ENCODE results near the gene CORO1C.

The CORO1C gene

DNA sequence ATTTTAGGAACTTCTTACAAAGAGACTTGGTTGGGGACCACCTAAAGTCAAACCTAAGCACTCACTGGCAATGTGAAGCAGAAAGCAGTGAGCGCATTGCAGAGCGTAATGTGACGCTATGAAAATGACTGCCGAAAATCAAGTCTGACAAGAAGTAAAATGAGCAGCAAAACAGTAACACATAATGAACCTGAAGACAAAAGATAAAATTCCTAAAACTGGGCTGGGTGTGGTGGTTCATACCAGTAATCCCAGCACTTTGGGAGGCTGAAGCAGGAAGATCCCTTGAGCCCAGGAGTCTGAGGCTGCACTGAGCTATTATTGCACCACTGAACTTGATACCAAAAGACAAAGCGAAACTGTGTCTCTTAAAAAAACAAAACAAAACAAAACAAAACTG is 16.5 kb downstream of the CORO1C start:
- H3K4me3 ChIP-seq (replicated peaks; ENCODE audit: low read depth, low read length) = no peak overlapping the region
- no peak for DNase-seq (ENCODE audit: low read depth)
- TF ChIP-seq, protein P1, sequence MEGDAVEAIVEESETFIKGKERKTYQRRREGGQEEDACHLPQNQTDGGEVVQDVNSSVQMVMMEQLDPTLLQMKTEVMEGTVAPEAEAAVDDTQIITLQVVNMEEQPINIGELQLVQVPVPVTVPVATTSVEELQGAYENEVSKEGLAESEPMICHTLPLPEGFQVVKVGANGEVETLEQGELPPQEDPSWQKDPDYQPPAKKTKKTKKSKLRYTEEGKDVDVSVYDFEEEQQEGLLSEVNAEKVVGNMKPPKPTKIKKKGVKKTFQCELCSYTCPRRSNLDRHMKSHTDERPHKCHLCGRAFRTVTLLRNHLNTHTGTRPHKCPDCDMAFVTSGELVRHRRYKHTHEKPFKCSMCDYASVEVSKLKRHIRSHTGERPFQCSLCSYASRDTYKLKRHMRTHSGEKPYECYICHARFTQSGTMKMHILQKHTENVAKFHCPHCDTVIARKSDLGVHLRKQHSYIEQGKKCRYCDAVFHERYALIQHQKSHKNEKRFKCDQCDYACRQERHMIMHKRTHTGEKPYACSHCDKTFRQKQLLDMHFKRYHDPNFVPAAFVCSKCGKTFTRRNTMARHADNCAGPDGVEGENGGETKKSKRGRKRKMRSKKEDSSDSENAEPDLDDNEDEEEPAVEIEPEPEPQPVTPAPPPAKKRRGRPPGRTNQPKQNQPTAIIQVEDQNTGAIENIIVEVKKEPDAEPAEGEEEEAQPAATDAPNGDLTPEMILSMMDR (IDR thresholded peaks at IDR 0.05; ENCODE audit: low read length, missing control alignments) = no peak

DNA sequence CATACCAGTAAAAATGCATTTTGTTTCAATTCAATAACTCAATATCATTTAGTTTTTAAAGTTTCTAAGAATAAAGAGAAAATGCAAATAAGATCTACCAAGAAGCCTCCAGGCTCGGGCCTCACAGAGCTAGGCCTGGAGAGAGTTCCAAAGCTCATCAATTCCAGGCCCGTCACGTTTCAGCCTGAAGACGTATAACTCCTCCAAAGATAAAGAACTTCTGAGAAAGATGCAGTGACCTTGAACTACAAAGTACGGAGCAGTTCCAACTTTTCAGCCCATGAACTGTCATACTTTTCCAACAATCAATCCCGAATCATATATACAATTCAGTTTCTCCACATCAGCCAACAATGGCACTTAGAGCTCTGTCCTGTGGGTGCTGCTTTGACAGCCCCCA is 17.8 kb downstream of the CORO1C start:
- TF ChIP-seq, protein P1 (IDR thresholded peaks at IDR 0.05; ENCODE audit: low read length, missing control alignments) = no peak
- DNase-seq (ENCODE audit: low read depth) = no peak
- no peak overlapping the region for H3K4me3 ChIP-seq (replicated peaks; ENCODE audit: low read depth, low read length)

DNA sequence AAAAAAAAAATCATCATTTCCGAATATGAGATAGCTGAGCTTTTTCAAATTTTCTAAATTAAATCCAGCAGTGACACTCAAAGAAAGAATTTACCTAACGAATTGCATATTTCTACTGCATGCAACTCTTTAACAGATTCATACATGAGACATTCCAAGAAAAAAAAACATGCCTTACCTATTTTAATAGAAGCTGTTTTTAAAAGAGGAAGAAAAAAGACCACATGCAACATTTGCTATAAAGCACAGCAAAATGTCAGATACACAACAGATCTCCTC is 18.5 kb downstream of the CORO1C start:
- no peak for DNase-seq (ENCODE audit: low read depth)
- TF ChIP-seq, protein P1 (IDR thresholded peaks at IDR 0.05; ENCODE audit: low read length, missing control alignments) = no peak
- H3K4me3 ChIP-seq (replicated peaks; ENCODE audit: low read depth, low read length) = no peak overlapping the region

DNA sequence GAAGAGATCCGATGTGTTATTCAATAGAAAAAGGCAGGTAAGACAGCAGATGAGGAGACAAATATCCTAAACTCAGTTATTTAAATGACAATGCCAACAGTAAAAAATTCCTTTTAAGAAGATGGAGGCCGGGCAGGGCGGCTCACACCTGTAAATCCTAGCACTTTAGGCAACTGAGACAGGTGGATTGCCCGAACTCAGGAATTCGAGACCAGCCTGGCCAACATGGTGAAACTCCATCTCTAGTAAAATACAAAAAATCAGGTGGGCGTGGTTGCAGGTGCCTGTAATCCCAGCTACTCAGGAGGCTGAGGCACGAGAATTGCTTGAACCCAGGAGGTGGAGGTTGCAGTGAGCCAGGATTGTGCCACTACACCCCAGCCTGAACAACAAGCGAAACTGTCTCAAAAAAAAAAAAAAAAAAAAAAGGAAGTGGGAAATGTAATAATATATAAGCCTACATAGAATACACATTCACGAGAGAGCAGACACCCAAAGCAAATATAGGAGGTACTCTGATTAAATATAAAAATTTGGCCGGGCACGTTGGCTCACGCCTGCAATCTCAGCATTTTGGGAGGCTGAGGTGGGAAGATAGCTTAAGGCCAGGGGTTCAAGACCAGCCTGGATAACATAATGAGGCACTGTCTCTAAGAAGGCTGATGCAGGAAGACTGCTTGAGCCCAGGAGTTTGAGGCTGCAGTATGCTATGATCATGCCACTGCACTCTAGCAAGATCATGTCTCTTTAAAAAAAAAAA is 19.0 kb downstream of the CORO1C start:
- no peak for DNase-seq (ENCODE audit: low read depth)
- H3K4me3 ChIP-seq (replicated peaks; ENCODE audit: low read depth, low read length) = no peak overlapping the region
- TF ChIP-seq, protein P1 (IDR thresholded peaks at IDR 0.05; ENCODE audit: low read length, missing control alignments) = no peak

DNA sequence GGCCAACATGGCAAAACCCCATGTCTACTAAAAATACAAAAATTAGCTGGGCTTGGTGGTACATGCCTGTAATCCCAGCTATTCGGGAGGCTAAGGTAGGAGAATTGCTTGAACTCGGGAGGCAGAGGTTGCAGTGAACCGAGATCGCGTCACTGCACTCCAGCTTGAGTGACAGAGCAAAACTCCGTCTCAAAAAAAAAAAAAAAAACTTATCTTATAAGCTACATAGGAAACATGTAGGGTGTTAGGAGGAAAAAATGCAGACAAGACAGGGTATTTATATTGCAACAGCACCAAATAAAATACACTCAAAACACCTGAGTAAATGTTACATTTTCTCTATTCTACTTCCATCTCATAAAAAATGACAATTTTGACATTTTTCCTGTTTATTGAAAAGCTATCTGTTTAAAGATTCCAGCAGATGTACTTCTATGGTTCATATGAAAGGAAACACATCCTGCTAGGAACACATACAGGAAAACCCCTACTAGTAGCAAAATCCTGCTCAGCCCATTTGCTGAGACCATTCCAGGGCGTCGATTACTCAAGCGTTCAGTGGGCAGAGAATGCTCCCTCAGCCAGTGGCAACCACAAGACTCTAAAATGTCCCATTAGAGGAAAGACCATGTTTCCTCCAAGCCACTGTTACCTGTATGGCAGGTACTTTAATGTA is 19.7 kb downstream of the CORO1C start:
- TF ChIP-seq, protein P1 (IDR thresholded peaks at IDR 0.05; ENCODE audit: low read length, missing control alignments) = no peak
- DNase-seq (ENCODE audit: low read depth) = no peak
- no peak overlapping the region for H3K4me3 ChIP-seq (replicated peaks; ENCODE audit: low read depth, low read length)

DNA sequence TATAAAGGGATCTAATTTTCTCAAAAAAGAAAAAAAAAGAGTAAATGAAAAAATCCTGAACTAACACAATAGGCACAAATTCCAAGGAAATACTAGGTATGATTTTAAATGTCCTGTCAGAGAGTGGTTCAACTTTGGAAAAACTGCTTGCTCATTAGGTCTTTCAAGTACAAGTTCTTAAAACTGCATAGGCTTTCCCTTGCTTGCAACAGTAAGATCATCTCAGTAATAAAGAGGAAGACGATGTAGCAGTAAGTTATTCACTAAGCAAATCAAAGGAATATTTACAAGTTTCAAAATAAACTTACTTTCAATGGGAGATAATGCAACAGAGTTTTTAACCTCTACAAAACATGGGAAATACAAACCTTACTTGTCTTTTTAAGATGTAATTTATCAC is 21.6 kb downstream of the CORO1C start:
- TF ChIP-seq, protein P1 (IDR thresholded peaks at IDR 0.05; ENCODE audit: low read length, missing control alignments) = no peak
- no peak for DNase-seq (ENCODE audit: low read depth)
- no peak overlapping the region for H3K4me3 ChIP-seq (replicated peaks; ENCODE audit: low read depth, low read length)

DNA sequence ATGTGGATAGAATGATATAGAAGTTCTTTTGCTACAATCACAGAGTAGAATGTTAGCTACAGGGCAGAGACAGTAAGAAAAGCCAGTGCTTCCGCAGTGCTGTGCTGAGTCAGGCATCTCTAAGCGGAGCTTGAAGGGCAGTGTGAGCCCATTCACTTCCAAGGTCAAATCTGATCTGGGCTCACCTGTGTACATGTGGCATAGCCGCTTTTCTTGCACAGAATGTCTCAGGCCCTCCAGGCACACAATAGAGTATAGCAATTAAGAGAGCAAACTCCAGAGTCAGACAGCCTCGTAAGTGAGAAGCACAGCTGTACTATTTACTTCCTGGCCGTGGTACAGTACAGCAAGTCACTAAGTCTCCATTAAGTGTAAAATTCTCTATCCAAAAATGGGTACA is 26.8 kb downstream of the CORO1C start:
- TF ChIP-seq, protein P1 (IDR thresholded peaks at IDR 0.05; ENCODE audit: low read length, missing control alignments) = no peak
- DNase-seq (ENCODE audit: low read depth) = no peak
- H3K4me3 ChIP-seq (replicated peaks; ENCODE audit: low read depth, low read length) = no peak overlapping the region
